SK-N-MC (cell line): ENCODE results near the gene LRRC40.

ENCODE experiments used
- DNase-seq: peaks from one replicate; pipeline ENCODE4 v3.0.0-alpha.2; 2011; ENCODE audit warnings: low read depth, low spot score
- H3K27ac ChIP-seq: fragments of 200-600 bp; sonication (generic); 2 replicates; pipeline ENCODE4 v1.5.1; 2016; ENCODE audit warnings: mixed run types
- H3K36me3 ChIP-seq: fragments of 200-600 bp; sonication (generic); 2 replicates; pipeline ENCODE4 v1.6.1; 2017; ENCODE audit warnings: antibody characterized with exemption, low read length, mixed read lengths; ENCODE audit not compliant: insufficient read depth
- H3K4me3 ChIP-seq: fragments of 200-600 bp; sonication (generic); 2 replicates; pipeline ENCODE4 v1.5.1; 2016
- H3K9ac ChIP-seq: fragments of 200-600 bp; sonication (generic); 2 replicates; pipeline ENCODE4 v1.8.0; 2017; ENCODE audit warnings: mixed run types, mixed read lengths; ENCODE audit not compliant: insufficient read length
- H3K9me3 ChIP-seq: fragments of 200-600 bp; sonication (generic); 2 replicates; pipeline ENCODE4 v1.6.1; 2017; ENCODE audit warnings: low read depth, mild to moderate bottlenecking, antibody characterized with exemption, low read length, moderate library complexity, mixed read lengths
- EZH2 ChIP-seq: fragments of 200-600 bp; sonication (generic); IDR thresholded peaks from one replicate; pipeline ENCODE4 v1.6.1; 2017; ENCODE audit warnings: antibody characterized with exemption
- FOXP2 ChIP-seq: optimal IDR thresholded peaks from 2 replicates; pipeline ENCODE3; 2011; ENCODE audit warnings: mild to moderate bottlenecking, moderate library complexity; ENCODE audit not compliant: insufficient read depth; ENCODE audit errors: extremely low read length, control extremely low read depth
- POLR2AphosphoS5 ChIP-seq: IDR thresholded peaks from 2 replicates; pipeline ENCODE4 v1.6.1; 2012; ENCODE audit warnings: mild to moderate bottlenecking, low read depth, low read length, borderline replicate concordance

LRRC40 gene

DNA sequence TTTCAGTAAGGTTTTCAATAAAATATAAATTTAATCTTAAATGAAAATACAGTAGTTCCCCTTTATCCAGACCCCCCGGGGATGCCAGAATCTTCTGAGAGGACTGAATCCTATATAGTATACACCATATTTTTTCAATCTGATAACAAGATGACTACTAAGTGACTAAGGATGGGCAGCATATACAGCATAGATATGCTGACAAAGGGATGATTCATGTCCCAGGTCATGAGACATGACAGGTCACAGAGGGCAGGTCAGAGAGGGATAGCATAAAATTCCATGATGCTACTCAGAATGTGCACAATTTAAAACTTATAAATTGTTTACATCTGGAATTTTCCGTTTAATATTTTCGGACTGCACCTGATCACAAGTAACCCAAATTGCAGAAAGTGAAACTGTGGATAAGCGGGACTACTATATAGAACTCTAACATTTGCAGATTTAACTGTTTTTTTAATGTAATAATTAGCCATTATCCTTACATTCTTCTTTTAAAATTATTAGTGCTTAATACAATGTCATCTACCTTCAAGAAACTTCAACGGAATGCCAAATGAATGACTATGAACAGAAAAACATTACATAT is 48.8 kb downstream of the LRRC40 start:
- TF ChIP-seq FOXP2 (no peak), EZH2 (no peak), POLR2AphosphoS5 (no peak)
- H3K9me3 ChIP-seq = no peaks in the 10 kb centered on the region
- H3K27ac ChIP-seq = no peak overlapping the region
- H3K4me3 ChIP-seq = no peak overlapping the region
- H3K9ac ChIP-seq = no peak overlapping the region
- H3K36me3 ChIP-seq = peaks cover 3% of the 10 kb centered on the region
- DNase-seq = no peak

DNA sequence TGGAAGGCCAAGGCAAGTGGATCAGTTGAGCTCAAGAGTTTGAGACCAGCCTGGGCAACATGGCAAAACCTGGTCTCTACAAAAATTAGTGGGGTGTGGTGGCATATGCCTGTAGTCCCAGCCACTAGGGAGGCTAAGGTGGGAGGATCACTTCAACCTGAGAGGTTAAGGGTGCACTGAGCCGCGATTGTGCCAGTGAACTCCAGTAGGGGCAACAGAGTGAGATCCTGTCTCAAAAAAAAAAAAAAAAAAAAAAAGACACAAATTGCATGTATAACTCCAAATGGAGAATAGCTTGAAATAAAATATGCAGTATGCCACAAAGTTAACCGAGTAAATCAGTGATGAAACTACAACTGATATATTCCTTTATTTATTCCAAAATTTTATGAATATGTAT is 51.6 kb downstream of the LRRC40 start:
- Histone ChIP-seq H3K36me3 (peaks cover 5% of the 10 kb centered on the region; the same call in 1 of the 2 replicates), H3K4me3 (no peak overlapping the region), H3K9ac (no peak overlapping the region), H3K9me3 (no peaks in the 10 kb centered on the region), H3K27ac (no peak overlapping the region)
- TF ChIP-seq EZH2 = no peak
- no peak for DNase-seq

DNA sequence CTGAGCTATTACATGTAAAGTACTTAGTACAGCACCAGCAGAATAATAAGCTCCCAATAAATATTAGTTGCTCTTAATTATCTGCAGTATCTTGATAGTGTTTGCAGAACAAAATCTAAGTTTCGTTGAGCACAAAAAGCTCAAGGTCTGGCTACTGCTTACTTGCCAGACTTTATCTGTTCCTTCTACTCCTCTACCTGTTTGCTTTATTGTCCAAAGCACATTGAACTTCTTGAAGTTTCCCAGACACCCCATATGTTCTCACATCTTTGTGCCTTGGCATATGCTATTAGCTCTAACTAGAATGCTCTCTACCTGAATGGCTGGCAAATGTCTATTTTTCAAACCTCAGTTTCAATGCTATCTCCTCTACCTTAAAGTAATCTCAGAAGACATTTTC is 54.9 kb downstream of the LRRC40 start:
- Histone ChIP-seq H3K9me3 (no peaks in the 10 kb centered on the region), H3K36me3 (peaks cover 18% of the 10 kb centered on the region), H3K4me3 (no peak overlapping the region), H3K9ac (no peak overlapping the region), H3K27ac (no peak overlapping the region)
- DNase-seq = no peak
- no peak for TF ChIP-seq FOXP2
- no peak for TF ChIP-seq POLR2AphosphoS5
- no peak for TF ChIP-seq EZH2

DNA sequence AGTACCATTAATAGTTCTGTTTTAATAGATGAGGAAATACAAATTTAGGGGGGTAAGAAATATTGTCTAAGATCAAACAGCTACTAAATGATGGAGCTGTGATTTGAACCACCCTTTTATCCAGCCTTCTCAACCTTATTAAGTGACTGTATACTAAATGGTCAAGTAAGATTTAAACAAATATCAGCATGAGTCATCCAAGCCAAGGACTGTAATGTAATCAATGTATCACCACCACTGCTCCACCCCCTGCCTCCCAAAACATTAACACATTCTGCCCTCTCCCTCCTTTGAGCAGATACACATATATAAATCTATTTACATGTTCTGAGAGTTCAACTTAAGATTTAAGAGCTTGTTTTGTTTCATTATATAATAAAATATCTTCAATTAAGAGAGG is 58.9 kb downstream of the LRRC40 start:
- peaks cover 18% of the 10 kb centered on the region for H3K36me3 ChIP-seq
- DNase-seq = no peak
- H3K9ac ChIP-seq = no peak overlapping the region
- H3K27ac ChIP-seq = no peak overlapping the region
- H3K9me3 ChIP-seq = no peaks in the 10 kb centered on the region
- H3K4me3 ChIP-seq = no peak overlapping the region
- no peak for TF ChIP-seq POLR2AphosphoS5
- no peak for TF ChIP-seq FOXP2
- no peak for TF ChIP-seq EZH2

DNA sequence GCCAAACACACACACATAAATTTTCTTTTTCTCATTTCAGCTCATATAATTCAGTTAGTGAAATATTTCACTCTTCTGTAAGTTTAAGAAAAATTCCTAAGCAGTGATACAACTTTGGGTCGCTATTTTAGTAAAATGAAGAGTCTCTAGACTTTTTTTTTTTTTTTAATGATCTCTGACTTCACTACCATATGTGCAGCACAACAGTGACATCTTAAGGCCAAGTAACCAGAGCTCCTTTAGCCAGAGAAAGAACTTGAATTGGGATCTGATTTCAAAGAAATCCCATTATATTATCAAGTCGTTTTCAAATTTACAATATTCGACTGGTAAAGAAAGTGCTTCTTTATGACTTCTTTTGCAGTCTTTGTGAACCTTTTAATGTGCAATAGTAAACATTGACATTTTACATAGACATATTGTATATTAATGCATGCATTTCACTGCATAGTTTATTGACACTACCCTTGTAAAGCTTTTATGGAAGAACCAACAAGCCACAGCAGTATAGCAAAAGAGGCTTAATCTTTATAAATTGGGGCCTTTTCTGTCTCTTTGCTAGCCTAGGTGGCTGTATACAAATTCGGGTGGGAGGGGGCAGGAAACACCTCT is 62.2 kb downstream of the LRRC40 start:
- Histone ChIP-seq H3K27ac (no peak overlapping the region; the same call in 1 of the 2 replicates), H3K36me3 (peaks cover 9% of the 10 kb centered on the region), H3K4me3 (no peak overlapping the region), H3K9me3 (no peaks in the 10 kb centered on the region), H3K9ac (no peak overlapping the region)
- DNase-seq = no peak
- TF ChIP-seq FOXP2 = no peak
- no peak for TF ChIP-seq POLR2AphosphoS5
- TF ChIP-seq EZH2 = no peak

DNA sequence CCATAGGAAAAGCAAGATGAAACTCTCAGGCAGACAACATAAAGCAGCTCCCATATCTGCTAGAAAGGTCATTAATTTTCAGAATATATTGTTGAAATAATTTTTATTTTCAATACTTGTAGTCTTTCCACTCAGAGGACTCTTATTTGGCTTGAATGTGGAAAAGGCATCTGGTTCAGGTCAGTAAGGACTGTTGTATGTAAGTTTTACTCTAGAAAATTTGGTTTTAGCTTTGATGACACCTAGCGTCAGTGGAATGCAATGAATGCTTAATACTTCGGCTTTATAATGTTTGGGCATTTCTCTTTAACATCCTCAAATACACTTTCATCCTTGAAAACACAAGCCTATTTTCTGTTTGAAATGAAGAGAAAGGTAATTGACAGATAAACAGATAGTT is 63.3 kb downstream of the LRRC40 start:
- no peaks in the 10 kb centered on the region for H3K9me3 ChIP-seq

DNA sequence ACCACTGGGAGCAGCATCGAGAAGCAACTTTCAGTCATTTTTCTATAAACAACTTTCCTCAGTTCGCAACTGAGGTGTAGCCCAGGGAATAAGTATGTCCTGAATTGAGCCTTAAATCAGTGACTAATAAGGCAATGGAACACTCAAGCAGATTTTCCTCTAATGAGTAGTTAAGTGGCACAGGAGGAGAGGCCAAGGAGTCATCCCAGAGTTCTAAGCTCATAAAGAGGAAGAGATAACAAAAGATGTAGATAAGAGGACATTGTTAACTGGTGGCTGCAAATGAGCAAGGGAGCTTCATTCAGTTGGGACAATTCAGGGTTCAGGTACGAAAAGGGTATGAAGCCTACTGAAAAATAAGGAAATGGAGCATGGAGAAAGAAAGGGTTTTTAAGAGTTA is 64.5 kb downstream of the LRRC40 start:
- no peak overlapping the region for H3K9ac ChIP-seq
- TF ChIP-seq POLR2AphosphoS5 (no peak), EZH2 (no peak), FOXP2 (no peak)

More for the DNA sequence above, 63.3 kb downstream of the LRRC40 start:
- Histone ChIP-seq H3K4me3 (no peak overlapping the region), H3K36me3 (no peaks in the 10 kb centered on the region; the same call in 1 of the 2 replicates), H3K27ac (no peak overlapping the region), H3K9ac (no peak overlapping the region)
- TF ChIP-seq FOXP2 (no peak), EZH2 (no peak), POLR2AphosphoS5 (no peak)
- DNase-seq = no peak

DNA sequence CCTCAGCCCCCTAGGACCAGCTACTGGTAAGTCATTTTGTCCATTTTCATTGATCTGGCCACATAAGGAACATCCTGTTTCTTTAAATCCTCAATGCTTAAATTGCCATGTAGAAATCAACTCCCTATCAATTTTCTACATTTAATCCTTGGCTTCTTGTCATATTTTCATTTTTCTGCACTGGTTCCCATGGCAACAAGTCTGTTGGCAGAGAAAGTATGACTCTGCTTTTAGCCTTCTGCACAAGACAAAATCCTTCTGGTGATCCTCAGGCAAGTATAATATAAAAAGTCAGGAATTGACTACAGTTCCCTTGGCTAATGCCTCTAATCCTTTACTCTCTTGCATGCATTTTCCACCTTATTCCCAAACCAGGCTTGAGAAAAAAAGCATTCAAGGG is 65.0 kb downstream of the LRRC40 start:
- no peak for DNase-seq
- no peak overlapping the region for H3K4me3 ChIP-seq
- H3K36me3 ChIP-seq = no peaks in the 10 kb centered on the region; the same call in 1 of the 2 replicates
- H3K27ac ChIP-seq = no peak overlapping the region
- no peak overlapping the region for H3K9ac ChIP-seq
- no peaks in the 10 kb centered on the region for H3K9me3 ChIP-seq
- TF ChIP-seq FOXP2 (no peak), EZH2 (no peak), POLR2AphosphoS5 (no peak)

More for the DNA sequence above, 64.5 kb downstream of the LRRC40 start:
- Histone ChIP-seq H3K4me3 (no peak overlapping the region), H3K27ac (no peak overlapping the region), H3K36me3 (no peaks in the 10 kb centered on the region; the same call in 1 of the 2 replicates), H3K9me3 (no peaks in the 10 kb centered on the region)
- no peak for DNase-seq

DNA sequence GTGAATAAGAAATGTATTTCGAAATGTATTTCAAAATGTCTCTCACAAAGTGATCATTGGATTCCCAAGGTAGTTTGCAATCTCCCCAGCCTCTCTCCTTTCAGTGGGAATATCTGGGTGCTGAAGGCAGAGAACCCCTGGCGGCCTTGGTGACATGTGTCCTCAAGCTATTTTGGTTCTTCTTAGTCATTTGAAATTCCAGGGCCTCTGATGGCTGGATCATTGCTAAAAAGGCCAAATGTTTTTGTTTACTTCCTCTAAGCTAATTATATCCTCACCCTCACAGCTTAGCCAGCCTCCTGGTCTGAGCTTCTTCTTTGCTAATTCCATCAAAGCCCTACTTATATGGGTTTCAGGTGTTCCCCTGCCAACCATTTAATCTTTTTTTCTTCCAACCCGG is 71.2 kb downstream of the LRRC40 start:
- no peak overlapping the region for H3K27ac ChIP-seq
- DNase-seq = no peak
- no peak overlapping the region for H3K9ac ChIP-seq

More for the DNA sequence above, 71.2 kb downstream of the LRRC40 start:
- Histone ChIP-seq H3K9me3 (no peaks in the 10 kb centered on the region), H3K36me3 (no peaks in the 10 kb centered on the region), H3K4me3 (no peak overlapping the region)
- no peak for TF ChIP-seq EZH2
- TF ChIP-seq POLR2AphosphoS5 = no peak
